Osteocyte (in vitro differentiated cells): ENCODE measurements around the gene NFIA. TPM values are rescaled to one million over a fixed set of nuclear protein-coding genes. Genes with fewer than 3 reads are reported as not detected.

Experiments used
- DNase-seq: peaks from one replicate; pipeline ENCODE4 v3.0.0; 2021; ENCODE audit warnings: mixed read lengths; ENCODE audit not compliant: unreplicated experiment; ENCODE audit errors: extremely low spot score
- H3K27ac Mint-ChIP-seq: one replicate; pipeline ENCODE4 v1.8.0; 2021; ENCODE audit warnings: mild to moderate bottlenecking, mixed read lengths; ENCODE audit not compliant: unreplicated experiment
- H3K27me3 Mint-ChIP-seq: one replicate; pipeline ENCODE4 v1.8.0; 2021; ENCODE audit warnings: mixed read lengths; ENCODE audit not compliant: unreplicated experiment
- H3K36me3 Mint-ChIP-seq: one replicate; pipeline ENCODE4 v1.8.0; 2021; ENCODE audit warnings: mixed read lengths; ENCODE audit not compliant: unreplicated experiment
- H3K4me1 Mint-ChIP-seq: one replicate; pipeline ENCODE4 v1.8.0; 2021; ENCODE audit warnings: mixed read lengths; ENCODE audit not compliant: unreplicated experiment
- H3K4me3 Mint-ChIP-seq: one replicate; pipeline ENCODE4 v1.8.0; 2021; ENCODE audit warnings: mild to moderate bottlenecking, moderate library complexity, mixed read lengths; ENCODE audit not compliant: unreplicated experiment
- H3K9me3 Mint-ChIP-seq: one replicate; pipeline ENCODE4 v1.8.0; 2021; ENCODE audit warnings: mixed read lengths; ENCODE audit not compliant: unreplicated experiment
- total RNA-seq: library from RNA; stranded (reverse); gene quantifications from 2 replicates; pipeline ENCODE4 v1.2.1, GENCODE V29; 2021
- TF ChIP-seq, protein P1 (sequence below): fragments of 200-600 bp; sonication (generic); IDR thresholded peaks from 2 replicates; pipeline ENCODE4 v1.5.0; 2021; ENCODE audit warnings: antibody characterized with exemption, mild to moderate bottlenecking, moderate library complexity

Gene NFIA
- total RNA-seq, 1 donor from 2014 or later: 46.7 TPM

GRCh38 chr1:61130338-61131000, 48.1 kb downstream of the NFIA start:
- H3K4me1 Mint-ChIP-seq: peaks cover 26% of the 10 kb centered on the region
- no peaks in the 10 kb centered on the region for H3K9me3 Mint-ChIP-seq
- H3K4me3 Mint-ChIP-seq: no peak overlapping the region
- no peaks in the 10 kb centered on the region for H3K27me3 Mint-ChIP-seq
- TF ChIP-seq, protein P1, sequence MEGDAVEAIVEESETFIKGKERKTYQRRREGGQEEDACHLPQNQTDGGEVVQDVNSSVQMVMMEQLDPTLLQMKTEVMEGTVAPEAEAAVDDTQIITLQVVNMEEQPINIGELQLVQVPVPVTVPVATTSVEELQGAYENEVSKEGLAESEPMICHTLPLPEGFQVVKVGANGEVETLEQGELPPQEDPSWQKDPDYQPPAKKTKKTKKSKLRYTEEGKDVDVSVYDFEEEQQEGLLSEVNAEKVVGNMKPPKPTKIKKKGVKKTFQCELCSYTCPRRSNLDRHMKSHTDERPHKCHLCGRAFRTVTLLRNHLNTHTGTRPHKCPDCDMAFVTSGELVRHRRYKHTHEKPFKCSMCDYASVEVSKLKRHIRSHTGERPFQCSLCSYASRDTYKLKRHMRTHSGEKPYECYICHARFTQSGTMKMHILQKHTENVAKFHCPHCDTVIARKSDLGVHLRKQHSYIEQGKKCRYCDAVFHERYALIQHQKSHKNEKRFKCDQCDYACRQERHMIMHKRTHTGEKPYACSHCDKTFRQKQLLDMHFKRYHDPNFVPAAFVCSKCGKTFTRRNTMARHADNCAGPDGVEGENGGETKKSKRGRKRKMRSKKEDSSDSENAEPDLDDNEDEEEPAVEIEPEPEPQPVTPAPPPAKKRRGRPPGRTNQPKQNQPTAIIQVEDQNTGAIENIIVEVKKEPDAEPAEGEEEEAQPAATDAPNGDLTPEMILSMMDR: no peak
- no peak for DNase-seq
- no peak overlapping the region for H3K27ac Mint-ChIP-seq
- peaks cover 3% of the 10 kb centered on the region for H3K36me3 Mint-ChIP-seq

DNA sequence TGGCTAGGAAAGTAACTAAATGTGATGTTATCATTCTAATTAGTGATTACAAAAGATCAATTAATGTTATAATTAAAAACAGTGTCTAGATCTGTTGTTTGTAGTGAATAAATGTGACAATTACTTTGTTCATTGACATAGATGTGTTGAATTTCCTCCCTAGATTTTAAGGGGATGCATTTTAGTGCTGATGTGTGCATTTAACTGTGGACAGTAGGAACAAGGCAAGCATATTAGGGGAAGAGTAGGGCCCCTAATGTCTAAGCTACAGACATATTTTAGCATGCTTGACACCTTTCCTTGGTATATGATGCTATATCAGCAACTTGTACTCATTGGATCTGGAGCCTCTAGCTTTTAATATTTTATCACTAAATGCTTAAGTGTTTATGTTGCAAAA, 48.9 kb downstream of the NFIA start:
- no peak for DNase-seq
- TF ChIP-seq, protein P1: no peak
- Mint-ChIP-seq H3K4me3 (no peak overlapping the region), H3K9me3 (no peaks in the 10 kb centered on the region), H3K4me1 (peaks cover 25% of the 10 kb centered on the region), H3K27ac (peak overlapping the region; percentile 79), H3K27me3 (no peaks in the 10 kb centered on the region), H3K36me3 (peaks cover 4% of the 10 kb centered on the region)

- Mint-ChIP-seq H3K36me3 (peaks cover 4% of the 10 kb centered on the region), H3K4me1 (peaks cover 25% of the 10 kb centered on the region), H3K27me3 (no peaks in the 10 kb centered on the region), H3K9me3 (no peaks in the 10 kb centered on the region), H3K27ac (peak overlapping the region; percentile 79), H3K4me3 (no peak overlapping the region)
- no peak for DNase-seq
- TF ChIP-seq, protein P1: no peak
Measured at GRCh38 chr1:61131716-61132115, 49.4 kb downstream of the NFIA start.

GRCh38 chr1:61132176-61132638, 49.8 kb downstream of the NFIA start:
- Mint-ChIP-seq H3K36me3 (peaks cover 5% of the 10 kb centered on the region), H3K4me1 (peaks cover 25% of the 10 kb centered on the region), H3K9me3 (no peaks in the 10 kb centered on the region), H3K4me3 (peak overlapping the region; percentile 46), H3K27me3 (no peaks in the 10 kb centered on the region), H3K27ac (peak overlapping the region; percentile 79)
- no peak for DNase-seq
- TF ChIP-seq, protein P1: no peak

DNA sequence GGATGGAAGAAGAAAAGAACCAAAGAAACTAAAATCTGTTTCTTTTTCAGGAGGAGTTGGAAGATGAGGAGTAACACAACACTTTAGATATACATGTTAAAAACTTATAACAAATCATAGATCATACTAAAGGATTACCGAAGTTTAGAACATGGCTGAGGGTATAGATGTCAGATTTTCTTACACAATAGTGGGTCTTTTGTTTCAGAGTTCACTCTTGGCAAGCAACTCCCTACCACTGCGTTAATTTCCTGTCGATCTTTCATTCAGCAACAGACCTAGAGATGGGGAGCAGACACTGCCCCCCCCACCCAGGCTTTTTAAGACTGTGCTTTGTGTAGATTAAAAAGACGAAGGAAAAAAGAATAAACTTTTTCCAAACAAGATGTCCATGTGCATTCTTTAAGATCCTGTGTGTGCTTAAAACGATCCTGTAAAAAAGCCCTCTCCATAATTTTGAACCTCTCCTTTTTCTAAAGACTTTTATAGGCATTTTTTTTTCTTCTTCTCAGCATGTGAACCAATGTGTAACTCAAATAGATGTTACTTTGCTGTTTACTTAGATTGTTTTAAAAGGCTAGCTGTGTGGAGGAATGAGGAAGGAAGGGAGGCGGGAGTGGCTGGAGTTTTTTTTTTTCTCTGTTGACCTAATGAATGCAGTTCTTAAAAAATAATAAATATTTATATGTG, 50.4 kb downstream of the NFIA start:
- Mint-ChIP-seq H3K9me3 (no peaks in the 10 kb centered on the region), H3K27me3 (no peaks in the 10 kb centered on the region), H3K4me3 (peak overlapping the region; percentile 46), H3K27ac (peak overlapping the region; percentile 79), H3K4me1 (peaks cover 25% of the 10 kb centered on the region), H3K36me3 (peaks cover 7% of the 10 kb centered on the region)
- no peak for DNase-seq
- TF ChIP-seq, protein P1: no peak
